Kidney (tissue), 14 donors: Measurements from ENCODE around the gene TMEM220. TPM values are rescaled to one million over a fixed set of nuclear protein-coding genes. Genes with fewer than 3 reads are reported as not detected.

Experiments used
- DNase-seq, 5 donors: peaks; one replicate each; pipeline ENCODE4 v3.0.0-alpha.2; 2013 to 2020
- FAIRE-seq: peaks from 2 replicates; lab custom pipeline; 2012; peaks lifted over from hg19 to GRCh38; lab: Jason Lieb, UNC
- H3K27ac ChIP-seq, 2 donors: one replicate each; pipeline ENCODE4 v1.7.0; 2013; ENCODE audit warnings: low read depth in 2 of 2, low read length in 2 of 2, inconsistent platforms in 1 of 2
- H3K27me3 ChIP-seq: one replicate; pipeline ENCODE4 v1.7.1; 2013; ENCODE audit warnings: low read length, inconsistent platforms; ENCODE audit not compliant: control insufficient read depth, insufficient read depth
- H3K36me3 ChIP-seq, 3 donors: one replicate each; pipeline versions ENCODE4 v1.7.0 to v1.7.1; 2013; ENCODE audit warnings: low read length in 3 of 3, control low read depth in 1 of 3, inconsistent platforms in 1 of 3; ENCODE audit not compliant: insufficient read depth in 3 of 3, control insufficient read depth in 2 of 3
- H3K4me1 ChIP-seq, 3 donors: one replicate each; pipeline versions ENCODE4 v1.7.0 to v1.7.1; 2013; ENCODE audit warnings: low read length in 3 of 3, inconsistent platforms in 1 of 3, low read depth in 1 of 3; ENCODE audit not compliant: control insufficient read depth in 2 of 3, insufficient read depth in 2 of 3
- H3K4me3 ChIP-seq, 3 donors: one replicate each; pipeline versions ENCODE4 v1.7.0 to v1.8.1; 2013; ENCODE audit warnings: low read length in 3 of 3, control low read depth in 1 of 3, inconsistent platforms in 1 of 3
- H3K9ac ChIP-seq, 3 donors: one replicate each; pipeline versions ENCODE4 v1.7.0 to v1.7.1; 2013; ENCODE audit warnings: low read length in 3 of 3, control low read depth in 1 of 3, inconsistent platforms in 1 of 3
- H3K9me3 ChIP-seq, 3 donors: one replicate each; pipeline versions ENCODE4 v1.7.0 to v1.7.1; 2013; ENCODE audit warnings: low read length in 3 of 3, control low read depth in 1 of 3, inconsistent platforms in 1 of 3; ENCODE audit not compliant: control insufficient read depth in 2 of 3, insufficient read depth in 1 of 3
- CTCF ChIP-seq: IDR thresholded peaks from 3 replicates; pipeline ENCODE4 v1.5.1; 2012; ENCODE audit warnings: mild to moderate bottlenecking, moderate library complexity, borderline replicate concordance; ENCODE audit not compliant: insufficient read depth; ENCODE audit errors: extremely low read depth
- intact Hi-C: fragments of 100-400 bp; cut with DNase I; formaldehyde crosslinking; loops from one replicate; pipeline ENCODE4 v1.11.1; 2022
- polyA plus RNA-seq: library from polyadenylated mRNA; stranded (reverse); fragments of 350-450 nt; fragmentation: Illumina TruSeq; extraction: RNeasy Lipid Tissue Mini Kit (QIAGEN cat#74804); gene quantifications from one replicate; pipeline ENCODE4 v1.2.3, GENCODE V29; 2014; ENCODE audit warnings: low read depth, low replicate concordance; ENCODE audit not compliant: insufficient read depth
- total RNA-seq: library from RNA; stranded (reverse); fragmentation: NEBNext Ultra II Directional; extraction: Animal tissue kit (Norgen Biotek cat#: 25700); gene quantifications from one replicate; pipeline ENCODE4 v1.2.1, GENCODE V29; 2021
- donor health status: control.
- donor health status: control.
- donor health status: control.
- donor health status: control.
- donor health status: control.
- donor health status: DM: yes; HTN: yes; CAD: no.
- donor health status: Normal renal cell carcinoma (clear cell type).

The TMEM220 gene
- total and polyA plus RNA-seq, 2 donors from 2014 or later: 13.3 to 16.4 TPM

- H3K36me3 ChIP-seq: no peaks in the 10 kb centered on the region
- H3K4me3 ChIP-seq: no peak overlapping the region
- H3K9ac ChIP-seq: no peak overlapping the region
- H3K27me3 ChIP-seq: no peaks in the 10 kb centered on the region
- intact Hi-C loops: no loop called here
- H3K9me3 ChIP-seq: no peaks in the 10 kb centered on the region
- no peak overlapping the region for H3K27ac ChIP-seq
- no peak for TF ChIP-seq CTCF
- FAIRE-seq: no peak
- peaks cover 0 to 3% (median 0%) of the 10 kb centered on the region in 3 donors for H3K4me1 ChIP-seq
- peak in 1 of 5 donors; percentile 52 for DNase-seq
Observed at GRCh38 chr17:10738521-10739258, 8.9 kb upstream of the TMEM220 start.

GRCh38 chr17:10737736-10738135 is 7.9 kb upstream of the TMEM220 start:
- Histone ChIP-seq H3K4me3 (no peak overlapping the region), H3K27ac (no peak overlapping the region), H3K4me1 (peaks cover 0 to 3% (median 0%) of the 10 kb centered on the region in 3 donors), H3K9me3 (no peaks in the 10 kb centered on the region), H3K27me3 (no peaks in the 10 kb centered on the region), H3K36me3 (no peaks in the 10 kb centered on the region), H3K9ac (no peak overlapping the region)
- intact Hi-C loops: no loop called here
- no peak for TF ChIP-seq CTCF
- DNase-seq: no peak
- no peak for FAIRE-seq

GRCh38 chr17:10737168-10737622 is 7.4 kb upstream of the TMEM220 start:
- Histone ChIP-seq H3K9ac (no peak overlapping the region), H3K4me3 (no peak overlapping the region), H3K9me3 (no peaks in the 10 kb centered on the region), H3K27ac (no peak overlapping the region), H3K4me1 (peaks cover 0 to 3% (median 0%) of the 10 kb centered on the region in 3 donors), H3K27me3 (no peaks in the 10 kb centered on the region), H3K36me3 (no peaks in the 10 kb centered on the region)
- DNase-seq: peak in 4 of 5 donors; percentile 69 to 84 (median 72)
- peak; percentile 29 for FAIRE-seq
- intact Hi-C loops: no loop called here
- peak; percentile 83 for TF ChIP-seq CTCF
